ENCODE results near the gene POLR2L. TPM values are rescaled to one million over a fixed set of nuclear protein-coding genes. Genes with fewer than 3 reads are reported as not detected.
A peak's percentile ranks its signal among the peaks of the same experiment; 100 is the strongest.

Gene POLR2L
- total RNA-seq, 1 experiment from 2014 or later = 107 TPM

DNA sequence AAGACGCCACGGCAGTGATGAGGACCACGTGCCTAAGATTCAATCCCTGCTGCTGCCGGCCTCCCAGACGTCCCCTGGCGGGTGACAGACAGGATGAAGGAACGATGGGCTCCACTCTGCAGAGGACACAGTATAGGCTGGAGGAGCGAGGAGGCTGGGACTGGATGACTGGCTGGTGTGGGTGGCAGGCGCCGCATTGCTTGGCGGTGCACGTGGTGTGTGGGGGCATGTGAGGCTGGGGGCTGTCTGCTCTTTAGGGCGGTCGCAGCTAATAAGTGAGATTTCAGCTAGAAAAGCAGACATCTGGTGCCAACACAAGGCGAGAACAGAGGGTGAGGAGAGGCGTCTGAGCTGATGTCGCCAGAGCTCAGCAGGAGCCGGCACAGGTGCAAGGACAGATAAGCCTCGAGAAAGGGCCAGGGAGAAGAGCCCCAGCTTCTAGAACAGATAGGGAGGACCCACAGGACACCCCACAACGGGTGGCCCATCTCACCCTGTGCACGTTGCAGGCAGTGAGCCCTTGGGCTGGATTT lies 33.5 kb upstream of the POLR2L start:
- no peak overlapping the region for H3K27ac Mint-ChIP-seq (ENCODE audit: unreplicated experiment)
- no peak for DNase-seq
- peaks cover 45% of the 10 kb centered on the region for H3K36me3 Mint-ChIP-seq (ENCODE audit: insufficient read depth, unreplicated experiment)
- no peak for TF ChIP-seq CTCF (IDR thresholded peaks at IDR 0.05; ENCODE audit: unreplicated experiment)
- CTCF ChIA-PET = no interaction called here
- H3K4me3 Mint-ChIP-seq (ENCODE audit: low read depth, unreplicated experiment) = no peak overlapping the region
- no peaks in the 10 kb centered on the region for H3K27me3 Mint-ChIP-seq (ENCODE audit: unreplicated experiment)
- intact Hi-C loops (cut with micrococcal nuclease; ENCODE audit: unreplicated experiment) = no loop called here
- no peaks in the 10 kb centered on the region for H3K4me1 Mint-ChIP-seq (ENCODE audit: low read depth, unreplicated experiment)
- no TSS peak for BruUV-seq (replicated peaks)
- H3K9me3 Mint-ChIP-seq (ENCODE audit: low read depth, unreplicated experiment) = no peaks in the 10 kb centered on the region

- H3K36me3 Mint-ChIP-seq (ENCODE audit: insufficient read depth, unreplicated experiment) = peaks cover 43% of the 10 kb centered on the region
- intact Hi-C loops (cut with micrococcal nuclease; ENCODE audit: unreplicated experiment) = no loop called here
- CTCF ChIA-PET = interaction anchor here (0.6 kb wide), 1 partner anchor 32 kb away, joined by 3 read pairs; no protein-coding TSS in a partner anchor
Measured at GRCh38 chr11:875203-875602, 32.9 kb upstream of the POLR2L start.

GRCh38 chr11:873706-874105 lies 31.4 kb upstream of the POLR2L start:
- no peaks in the 10 kb centered on the region for H3K9me3 Mint-ChIP-seq (ENCODE audit: low read depth, unreplicated experiment)
- TF ChIP-seq CTCF (IDR thresholded peaks at IDR 0.05; ENCODE audit: unreplicated experiment) = no peak

More at GRCh38 chr11:875203-875602, 32.9 kb upstream of the POLR2L start:
- H3K27me3 Mint-ChIP-seq (ENCODE audit: unreplicated experiment) = no peaks in the 10 kb centered on the region
- no peak for DNase-seq
- H3K4me1 Mint-ChIP-seq (ENCODE audit: low read depth, unreplicated experiment) = no peaks in the 10 kb centered on the region
- no peak overlapping the region for H3K4me3 Mint-ChIP-seq (ENCODE audit: low read depth, unreplicated experiment)
- H3K27ac Mint-ChIP-seq (ENCODE audit: unreplicated experiment) = no peak overlapping the region
- no TSS peak for BruUV-seq (replicated peaks)
- no peak for TF ChIP-seq CTCF (IDR thresholded peaks at IDR 0.05; ENCODE audit: unreplicated experiment)
- H3K9me3 Mint-ChIP-seq (ENCODE audit: low read depth, unreplicated experiment) = no peaks in the 10 kb centered on the region

DNA sequence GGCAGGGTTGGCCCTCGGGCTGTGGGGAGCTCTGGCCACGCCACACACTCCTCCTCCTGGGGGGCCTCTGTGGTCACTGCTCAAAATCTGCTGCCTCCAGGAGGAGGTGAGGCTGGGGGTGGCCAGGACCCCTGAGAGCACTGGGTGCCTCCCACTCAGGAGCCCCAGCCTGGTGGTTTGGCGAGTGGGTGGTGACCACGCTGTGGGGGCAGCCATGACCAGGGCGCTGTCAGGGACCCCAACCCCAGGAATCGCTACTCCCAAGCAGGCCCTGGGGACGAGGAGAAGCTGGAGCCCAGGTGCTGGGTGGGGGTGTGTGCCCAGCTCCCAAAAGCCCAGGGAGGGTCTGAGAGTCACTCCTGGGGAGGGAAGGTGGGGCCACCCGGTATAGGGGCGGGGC lies 30.5 kb upstream of the POLR2L start:
- H3K4me3 Mint-ChIP-seq (ENCODE audit: low read depth, unreplicated experiment) = no peak overlapping the region
- H3K4me1 Mint-ChIP-seq (ENCODE audit: low read depth, unreplicated experiment) = no peaks in the 10 kb centered on the region
- no peak overlapping the region for H3K27ac Mint-ChIP-seq (ENCODE audit: unreplicated experiment)
- intact Hi-C loops (cut with micrococcal nuclease; ENCODE audit: unreplicated experiment) = no loop called here
- CTCF ChIA-PET = no interaction called here
- peaks cover 49% of the 10 kb centered on the region for H3K36me3 Mint-ChIP-seq (ENCODE audit: insufficient read depth, unreplicated experiment)
- no peaks in the 10 kb centered on the region for H3K9me3 Mint-ChIP-seq (ENCODE audit: low read depth, unreplicated experiment)
- BruUV-seq (replicated peaks) = no TSS peak
- TF ChIP-seq CTCF (IDR thresholded peaks at IDR 0.05; ENCODE audit: unreplicated experiment) = no peak
- H3K27me3 Mint-ChIP-seq (ENCODE audit: unreplicated experiment) = no peaks in the 10 kb centered on the region
- DNase-seq = no peak

More at GRCh38 chr11:873706-874105, 31.4 kb upstream of the POLR2L start:
- H3K27me3 Mint-ChIP-seq (ENCODE audit: unreplicated experiment) = no peaks in the 10 kb centered on the region
- no peak overlapping the region for H3K27ac Mint-ChIP-seq (ENCODE audit: unreplicated experiment)
- BruUV-seq (replicated peaks) = TSS peak; percentile 16
- peaks cover 42% of the 10 kb centered on the region for H3K36me3 Mint-ChIP-seq (ENCODE audit: insufficient read depth, unreplicated experiment)
- no peaks in the 10 kb centered on the region for H3K4me1 Mint-ChIP-seq (ENCODE audit: low read depth, unreplicated experiment)
- intact Hi-C loops (cut with micrococcal nuclease; ENCODE audit: unreplicated experiment) = no loop called here
- H3K4me3 Mint-ChIP-seq (ENCODE audit: low read depth, unreplicated experiment) = no peak overlapping the region
- CTCF ChIA-PET = no interaction called here
- DNase-seq = no peak
